OCI-LY7 (cell line): ENCODE results near the gene SECTM1.

Source experiments
- CTCF ChIP-seq: fragments of 200-600 bp; sonication (generic); conservative IDR thresholded peaks from 2 replicates; pipeline ENCODE4 v1.5.1; 2014; ENCODE audit warnings: mild to moderate bottlenecking, antibody characterized with exemption, low read length, moderate library complexity, mixed read lengths
- EZH2phosphoT487 ChIP-seq: fragments of 200-600 bp; sonication (generic); IDR thresholded peaks from 2 replicates; pipeline ENCODE4 v1.6.1; 2018; ENCODE audit warnings: low read depth, borderline replicate concordance, mild to moderate bottlenecking, mixed run types, antibody characterized with exemption, low read length, moderate library complexity, mixed read lengths

GRCh38 chr17:82296511-82297279 lies 36.9 kb downstream of the SECTM1 start:
- TF ChIP-seq CTCF (no peak), EZH2phosphoT487 (no peak)
